ENCODE results near the gene FER.

DNA sequence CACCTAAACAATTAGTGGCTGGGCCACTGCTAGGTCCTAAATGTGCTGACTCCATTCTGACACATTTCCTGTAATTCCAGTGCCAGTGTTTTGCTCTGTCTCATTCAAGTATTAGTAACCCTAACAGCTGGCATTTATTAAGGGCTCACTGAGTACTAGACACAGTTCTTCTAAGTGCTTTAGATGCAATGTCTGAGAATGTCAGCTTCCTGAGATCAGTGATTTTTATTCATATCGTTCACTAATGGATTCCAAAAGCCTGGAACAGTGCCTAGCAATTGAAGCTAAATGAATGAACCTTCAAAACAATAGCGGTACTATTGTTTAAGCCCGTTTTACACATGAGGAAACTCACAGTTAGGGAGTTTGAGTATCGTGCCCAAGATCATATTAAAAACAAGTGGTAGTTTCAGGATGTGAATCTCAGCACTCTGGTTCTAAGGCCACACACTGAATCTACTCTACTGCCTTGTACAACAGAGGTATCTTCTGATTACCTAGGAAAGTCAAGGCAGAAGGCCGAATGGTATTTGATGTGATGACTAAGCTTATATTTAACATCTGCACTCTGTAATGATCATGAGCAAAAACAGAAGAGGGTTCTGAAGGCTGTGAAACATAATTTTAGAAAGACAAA is 358.1 kb downstream of the FER start:
- no peak for TF ChIP-seq CTCF (conservative IDR thresholded peaks at IDR 0.05)
- TF ChIP-seq ZFX (IDR thresholded peaks at IDR 0.05) = no peak
